ENCODE measurements around the gene GRM5.
"Not testable (repeated sequence)": the region's sequence is repeated elsewhere in the genome, so short reads cannot be mapped to it uniquely, and the experiment has no call there.

The GRM5 gene

DNA sequence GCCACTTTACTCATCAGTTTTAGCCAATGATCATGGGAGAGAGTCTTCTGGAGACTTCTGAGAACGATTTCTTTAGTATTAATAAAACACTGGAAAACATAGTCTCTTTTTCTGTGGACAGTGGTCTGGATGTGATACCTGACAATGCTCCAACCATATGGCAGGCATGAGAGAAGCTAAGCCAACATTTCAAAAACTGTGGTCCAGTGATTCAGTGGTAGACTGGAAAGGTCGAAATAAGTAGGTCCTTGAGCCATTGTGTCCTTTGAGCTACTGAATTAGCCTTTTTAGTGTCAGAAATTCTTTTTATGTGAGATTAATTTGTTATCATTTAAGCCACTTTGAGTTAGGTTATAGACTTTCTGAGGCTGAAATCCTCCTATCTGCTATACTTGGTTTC, 530.5 kb downstream of the GRM5 start:
- DNase-seq: no peak

DNA sequence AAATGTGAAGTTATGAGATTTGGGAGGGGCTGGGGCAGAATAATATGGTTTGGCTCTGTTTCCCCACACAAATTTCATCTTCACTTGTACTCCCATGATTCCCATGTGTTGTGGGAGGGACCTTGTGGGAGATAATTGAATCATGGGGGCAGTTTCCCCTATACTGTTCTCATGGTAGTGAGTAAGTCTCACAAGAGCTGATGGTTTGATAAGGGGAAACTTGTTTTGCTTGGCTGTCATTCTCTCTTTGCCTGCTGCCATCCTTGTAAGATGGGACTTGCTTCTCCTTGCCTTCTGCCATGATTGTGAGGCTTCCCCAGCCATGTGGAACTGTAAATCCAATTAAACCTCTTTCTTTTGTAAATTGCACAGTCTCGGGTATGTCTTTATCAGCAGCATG, 531.1 kb downstream of the GRM5 start:
- DNase-seq: not testable (repeated sequence)

DNA sequence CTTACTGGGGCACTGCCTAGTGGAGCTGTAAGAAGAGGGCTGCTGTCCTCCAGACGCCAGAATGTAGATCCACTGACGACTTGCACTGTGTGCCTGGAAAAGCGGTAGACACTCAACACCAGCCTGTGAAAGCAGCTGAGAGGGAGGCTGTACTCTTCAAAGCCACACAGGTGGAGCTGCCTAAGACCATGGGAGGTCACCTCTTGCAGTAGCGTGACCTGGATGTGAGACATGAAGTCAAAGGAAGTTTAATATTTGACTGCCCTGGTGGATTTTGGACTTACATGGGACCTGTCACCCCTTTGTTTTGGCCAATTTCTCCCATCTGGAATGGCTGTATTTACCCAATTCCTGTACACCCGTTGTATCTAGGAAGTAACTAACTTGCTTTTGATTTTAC, 531.6 kb downstream of the GRM5 start:
- no peak for DNase-seq

DNA sequence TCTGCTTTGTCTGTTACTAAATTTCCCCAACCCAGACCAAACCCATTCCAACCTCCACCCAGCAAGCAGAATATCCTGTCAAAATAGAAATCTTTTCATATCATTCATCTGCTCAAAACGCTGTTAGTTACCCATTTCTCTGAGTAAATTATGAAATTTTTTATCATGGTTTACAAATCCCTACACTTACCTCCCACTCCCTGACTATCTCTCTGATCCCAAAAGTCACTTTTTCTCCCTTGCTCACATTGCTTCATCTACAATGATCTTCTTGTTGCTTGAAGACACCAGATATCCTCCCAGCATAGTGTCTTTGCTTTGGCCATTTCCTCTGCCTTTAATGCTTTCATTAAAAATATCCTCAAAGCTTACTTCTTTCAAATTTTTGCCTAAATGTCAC, 532.8 kb downstream of the GRM5 start:
- no peak for DNase-seq

DNA sequence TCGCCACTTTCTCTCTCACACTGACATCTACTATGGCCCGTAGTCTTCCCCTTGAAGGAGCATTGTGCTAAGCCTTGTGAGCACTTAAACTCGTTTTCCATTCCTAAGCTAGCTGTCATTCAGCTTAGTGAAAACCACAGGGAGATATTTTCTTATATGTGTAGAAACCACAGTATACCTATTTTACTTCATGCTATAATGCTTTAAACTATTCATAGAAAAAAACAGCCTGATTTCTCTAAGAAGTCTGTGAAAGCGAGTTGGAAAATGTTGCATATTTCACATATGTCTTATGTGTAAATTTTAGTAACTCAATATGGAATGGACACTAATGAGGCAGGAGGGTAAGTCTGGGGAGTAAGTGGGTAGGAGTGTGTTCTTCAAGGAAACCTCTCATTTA, 534.0 kb downstream of the GRM5 start:
- DNase-seq: no peak

DNA sequence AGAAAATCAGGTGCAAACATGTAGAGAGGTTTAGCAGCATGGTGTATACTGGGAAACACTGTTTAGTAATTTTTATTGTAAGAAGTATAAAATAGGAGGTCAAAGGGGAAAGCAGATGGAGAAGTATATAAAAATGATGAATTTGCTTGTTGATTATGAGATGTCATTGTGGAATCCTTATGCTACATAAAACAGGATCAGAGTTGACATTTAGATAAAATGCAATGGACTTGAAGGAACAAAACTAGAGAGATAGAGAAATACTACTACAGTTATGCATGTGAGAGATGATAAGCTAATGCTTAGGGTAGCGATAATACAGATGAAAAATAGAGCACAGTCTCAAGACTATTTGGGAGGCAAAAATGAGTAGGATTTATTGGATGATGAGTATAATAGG, 536.4 kb downstream of the GRM5 start:
- DNase-seq: no peak

DNA sequence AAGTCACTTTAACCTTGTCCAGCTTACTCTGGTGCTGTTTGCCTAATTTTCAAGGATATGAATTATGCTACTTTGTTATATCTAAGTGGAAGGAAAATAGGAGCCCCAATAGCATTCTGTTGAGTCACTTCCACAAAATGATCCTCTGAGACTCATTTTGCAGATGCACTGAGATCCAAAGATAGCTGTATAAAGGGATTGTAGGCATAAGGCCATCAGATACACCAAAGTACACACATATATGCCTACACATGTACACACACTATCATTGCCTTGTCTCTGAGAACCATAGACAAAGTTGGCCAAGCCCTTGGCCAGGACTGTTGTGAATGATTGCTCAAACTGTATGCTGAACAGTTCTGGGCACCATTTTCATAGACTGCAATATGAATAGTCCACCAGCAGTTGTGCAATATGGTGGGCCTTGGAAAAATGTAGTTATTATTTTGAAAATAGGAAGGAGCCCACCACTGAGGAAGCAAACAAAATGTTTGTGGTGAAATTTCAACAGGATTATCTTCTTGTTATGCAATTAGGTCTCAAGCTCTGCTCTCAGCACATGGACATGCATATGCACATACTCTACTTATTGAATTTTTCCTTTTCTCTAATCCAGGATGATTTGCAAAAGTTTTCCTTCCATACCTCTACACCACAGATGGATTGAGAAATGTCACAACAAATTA, 542.3 kb downstream of the GRM5 start:
- DNase-seq: no peak

DNA sequence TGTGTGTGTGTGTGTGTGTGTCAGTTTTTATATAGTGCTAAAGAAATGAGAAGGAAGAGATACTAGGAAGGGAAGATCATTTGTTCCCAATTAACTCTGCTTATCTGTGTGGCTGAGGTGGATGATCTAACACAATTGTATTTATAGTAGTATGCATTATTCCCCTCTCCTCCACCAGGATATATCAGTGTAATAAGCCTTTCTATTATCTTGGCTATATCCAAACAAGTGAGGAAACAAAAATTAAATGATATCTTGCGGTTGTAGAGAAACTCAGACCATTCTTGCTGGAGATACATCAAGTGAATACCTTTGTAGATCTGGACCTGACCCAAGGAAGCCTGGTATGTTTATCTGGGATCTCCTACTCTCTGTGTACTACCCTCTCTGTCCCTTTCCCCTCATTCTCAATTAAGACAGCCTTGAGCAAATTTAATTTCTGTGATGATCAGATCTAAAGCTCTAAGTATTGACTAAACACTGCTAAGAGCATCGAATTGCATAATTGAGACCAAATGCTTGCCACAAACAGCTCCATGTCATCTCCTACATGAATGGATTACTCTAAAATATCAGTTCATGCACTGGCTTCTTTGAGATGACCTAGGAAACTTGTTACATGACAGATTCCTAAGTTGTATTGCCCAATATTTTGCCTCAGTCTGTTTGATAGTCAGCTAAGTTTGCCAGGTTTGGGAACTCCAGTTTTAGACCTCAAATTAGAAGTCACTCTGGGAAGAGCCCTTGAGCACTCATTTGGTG, 543.0 kb downstream of the GRM5 start:
- no peak for DNase-seq

DNA sequence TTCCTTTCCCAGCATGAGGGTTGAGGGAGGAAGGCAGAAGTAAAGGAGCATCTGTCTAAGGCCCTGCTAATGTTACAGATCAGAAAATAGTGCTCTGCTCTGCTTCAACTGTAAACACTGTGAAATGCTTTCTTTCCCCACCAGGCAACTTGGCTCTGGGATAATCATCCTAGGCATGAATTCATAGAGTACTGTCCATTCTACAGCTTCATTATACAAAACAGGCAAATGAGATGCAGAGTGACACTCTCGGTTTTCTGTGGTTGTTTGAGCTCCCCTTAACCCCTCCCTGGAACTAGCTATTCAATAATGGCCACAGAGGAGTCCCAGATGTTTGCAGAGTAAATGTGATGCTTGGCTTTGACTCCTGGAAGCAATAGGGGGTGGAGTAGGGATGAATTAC, 544.0 kb downstream of the GRM5 start:
- DNase-seq: no peak

DNA sequence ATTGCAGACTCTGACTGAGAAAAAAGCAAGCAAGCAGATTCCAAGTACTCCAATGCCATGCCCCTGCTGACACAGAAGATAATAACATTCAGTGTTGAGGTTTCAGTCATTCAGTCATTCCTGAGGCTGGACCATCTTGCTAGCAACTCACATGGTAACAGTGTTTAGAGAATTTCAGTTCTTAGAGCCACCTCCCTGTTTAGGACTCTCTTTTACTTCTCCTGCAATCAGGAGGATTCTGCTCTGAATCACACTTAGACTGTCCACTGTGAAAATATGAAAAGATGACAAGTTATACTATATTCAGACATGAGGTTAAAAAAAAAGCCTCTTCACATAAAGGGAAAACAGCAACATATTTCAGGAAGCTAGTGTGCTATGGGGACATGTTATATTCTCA, 544.4 kb downstream of the GRM5 start:
- DNase-seq: no peak

DNA sequence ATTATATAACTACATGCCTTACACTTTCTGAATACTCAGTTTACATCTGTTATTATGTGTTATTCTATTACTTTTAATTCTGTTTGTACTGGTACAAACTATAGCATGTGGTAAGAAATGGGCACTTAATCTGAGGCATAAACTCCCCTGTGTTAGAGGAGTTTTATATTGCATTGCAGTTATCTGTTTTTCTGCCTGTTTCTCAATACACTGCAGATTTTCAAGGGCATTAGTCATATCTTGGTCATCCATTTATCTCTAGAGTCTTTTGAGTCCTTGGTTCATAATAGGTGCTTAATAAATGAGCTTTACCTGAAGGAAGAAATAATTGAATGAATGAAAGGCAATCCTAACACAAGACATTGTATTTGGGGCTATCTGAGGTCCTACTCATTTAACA, 545.4 kb downstream of the GRM5 start:
- no peak for DNase-seq

DNA sequence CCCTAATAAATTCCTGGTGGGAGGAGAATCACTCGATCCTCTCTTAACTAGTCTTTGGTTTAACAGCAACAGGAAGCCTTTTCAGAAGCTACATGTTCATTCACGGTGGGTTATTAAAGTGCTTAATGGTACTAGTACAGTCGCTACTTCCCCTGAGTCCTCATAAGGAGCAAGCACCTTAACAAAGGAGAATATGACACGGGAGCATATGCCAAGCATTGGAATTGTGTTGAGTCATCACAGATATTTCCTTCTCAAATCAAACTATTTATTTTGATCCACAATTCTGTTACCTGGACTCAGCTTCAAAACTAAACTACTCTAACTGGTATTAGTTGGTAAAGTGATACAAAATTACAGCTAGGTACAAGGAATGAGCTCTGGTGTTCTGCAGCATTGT, 550.8 kb downstream of the GRM5 start:
- no peak for DNase-seq

DNA sequence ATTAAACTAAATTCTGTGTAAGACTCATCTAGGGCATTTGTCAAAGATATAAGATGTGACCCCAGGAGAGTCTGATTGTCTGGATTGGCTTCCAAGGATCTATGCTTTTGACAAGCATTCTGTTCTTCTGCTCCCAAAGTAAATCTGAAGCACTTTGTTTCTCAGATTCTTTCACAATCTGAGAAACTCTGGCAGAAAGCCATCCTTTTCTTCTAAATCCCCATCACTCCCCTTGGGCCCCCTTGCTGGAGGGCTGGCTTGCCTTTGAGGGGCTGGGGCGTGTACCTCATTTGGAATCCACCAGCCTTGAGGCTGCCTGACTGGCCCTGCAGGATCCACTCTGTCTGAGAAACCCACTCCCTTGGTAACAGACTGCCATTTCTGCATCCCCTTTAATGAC, 554.8 kb downstream of the GRM5 start:
- DNase-seq: no peak

DNA sequence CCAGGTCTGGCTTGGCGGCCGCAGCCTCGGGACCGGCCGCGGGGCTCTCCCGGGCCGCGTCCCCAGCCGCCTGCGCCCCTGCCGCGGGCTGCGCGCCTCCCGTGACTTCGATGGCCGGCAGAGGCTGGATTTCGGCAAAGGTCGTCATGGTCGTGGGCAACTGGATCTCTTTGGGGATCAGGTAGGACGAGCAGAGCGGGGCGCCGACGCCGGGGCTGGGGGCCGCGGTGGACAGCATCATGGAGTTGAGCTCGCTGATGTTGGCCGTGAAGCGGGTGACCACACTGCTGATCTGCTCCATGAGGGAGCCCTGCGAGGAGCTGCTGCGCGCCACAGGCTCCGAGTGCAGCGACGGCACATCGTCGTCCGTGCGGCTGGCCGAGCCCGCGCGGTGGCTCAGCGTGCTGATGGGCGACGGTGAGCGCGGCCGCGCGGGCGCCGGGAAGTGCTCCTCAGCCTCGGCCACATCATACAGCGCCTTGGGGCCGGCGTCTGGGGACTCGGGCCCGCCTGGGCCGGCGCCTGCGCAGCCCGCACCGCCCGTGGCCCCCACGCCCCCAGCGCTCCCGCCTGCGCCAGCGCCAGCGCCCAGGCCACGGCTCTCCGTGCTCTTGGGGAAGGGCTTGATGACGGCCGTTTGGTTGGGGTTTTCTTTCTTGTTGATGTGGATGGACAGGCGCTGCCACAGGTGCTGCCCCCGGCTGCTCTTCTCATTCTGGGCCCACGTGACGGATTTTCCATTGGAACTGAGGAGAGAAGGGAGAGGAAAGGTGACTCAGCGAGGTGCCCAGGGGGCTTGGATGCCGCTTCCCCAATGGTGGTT, 556.8 kb downstream of the GRM5 start:
- no peak for DNase-seq

DNA sequence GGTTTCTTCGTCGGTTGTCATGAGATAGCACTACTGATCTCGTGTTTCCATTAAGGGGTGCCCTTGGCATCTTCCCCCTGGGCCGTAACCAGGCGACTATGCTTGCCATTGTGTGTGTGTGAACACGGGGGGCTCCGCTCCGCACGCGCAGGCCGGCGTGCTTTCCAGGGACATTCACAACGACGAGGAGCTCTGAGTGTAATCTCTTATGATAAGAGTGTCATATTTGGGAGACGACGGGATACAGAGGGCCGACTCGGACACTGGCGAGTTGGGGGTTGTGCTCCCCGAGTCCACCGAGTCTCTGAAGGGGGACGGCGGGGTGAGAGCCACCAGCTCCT, 557.4 kb downstream of the GRM5 start:
- DNase-seq: no peak

DNA sequence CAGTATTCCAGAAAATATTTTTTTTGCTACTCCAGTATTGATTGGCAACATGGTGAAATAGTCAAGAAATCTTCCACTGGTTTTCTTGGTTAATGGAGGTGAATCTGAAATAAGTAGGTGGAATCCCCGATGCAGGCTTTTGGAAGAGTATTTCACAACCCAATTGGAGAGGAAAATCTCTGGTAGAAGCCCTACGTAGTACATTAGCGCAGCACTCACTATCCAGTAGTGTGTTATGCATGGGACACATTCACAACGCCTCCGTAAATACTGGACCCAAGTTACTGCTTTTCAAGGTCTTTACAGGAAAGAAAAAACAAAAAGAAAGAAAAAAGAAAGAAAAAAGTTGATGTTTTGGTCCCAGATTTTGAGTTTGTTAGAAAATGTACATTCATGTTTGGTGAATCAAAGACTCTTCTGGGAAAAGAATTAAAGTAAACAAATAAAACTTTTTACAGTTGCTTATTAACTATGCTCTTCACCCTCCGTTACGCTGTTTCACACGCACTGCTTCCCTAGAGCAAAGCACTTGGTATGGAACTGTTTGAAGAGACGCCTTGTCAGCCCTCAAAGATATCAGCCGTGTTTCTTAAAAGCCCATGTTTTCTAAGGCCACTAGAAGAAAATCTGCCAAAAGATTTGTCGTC, 557.9 kb downstream of the GRM5 start:
- no peak for DNase-seq

DNA sequence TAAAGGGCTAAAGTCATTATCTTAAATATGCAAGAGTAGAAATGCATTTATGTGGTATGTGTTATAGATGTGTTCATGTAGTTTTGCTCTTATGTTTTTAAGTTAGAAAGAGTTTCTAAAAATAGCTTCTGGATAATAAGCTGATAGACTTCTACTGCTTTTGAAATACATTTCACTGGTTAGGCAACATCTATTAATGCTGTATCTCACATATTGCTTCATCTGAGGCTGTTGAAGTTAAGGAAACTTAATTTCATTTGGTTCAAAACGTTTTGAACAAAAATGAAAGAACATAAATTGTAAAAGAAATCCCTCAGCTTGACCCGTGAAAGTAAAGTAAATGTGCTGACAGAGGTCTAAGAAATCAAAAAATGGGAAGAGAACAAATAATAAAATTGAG, 564.2 kb downstream of the GRM5 start:
- DNase-seq: no peak

DNA sequence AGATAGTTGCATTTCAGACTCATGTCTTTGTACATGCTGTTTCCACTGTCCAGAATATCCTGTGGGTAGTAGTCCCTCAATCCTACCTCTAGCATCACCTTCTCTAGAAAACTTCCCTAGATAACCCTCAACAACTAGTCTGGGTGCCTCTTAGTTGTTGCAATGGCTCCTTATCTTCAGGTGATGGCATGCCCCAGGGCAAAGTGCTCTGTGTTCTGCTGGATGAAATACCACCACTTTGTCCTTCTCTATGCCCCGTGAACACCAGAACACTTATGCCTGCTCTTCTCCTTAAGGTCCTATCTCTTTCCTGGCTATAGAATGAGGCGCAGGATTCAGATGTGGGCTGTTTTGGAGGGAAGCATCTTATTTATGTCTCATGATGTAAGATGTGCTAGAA, 569.9 kb downstream of the GRM5 start:
- no peak for DNase-seq

DNA sequence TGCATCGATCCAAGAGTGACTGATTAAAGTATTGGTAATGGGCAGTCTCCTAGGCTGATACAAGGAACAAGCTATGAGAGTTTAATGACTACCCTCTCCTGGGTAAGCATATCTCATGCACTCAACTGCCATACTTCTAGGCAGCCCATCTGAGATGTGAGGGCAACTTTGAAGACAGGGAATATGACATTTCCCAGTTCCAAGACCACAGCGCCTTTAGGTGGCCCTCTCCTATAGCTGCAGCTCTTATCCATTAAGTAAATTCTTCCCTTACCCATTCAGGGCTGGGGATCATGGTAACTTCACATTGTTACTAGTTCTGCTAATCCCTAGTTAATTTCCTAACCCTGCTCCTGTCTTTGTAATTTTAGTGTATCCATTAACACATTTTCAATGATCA, 570.9 kb downstream of the GRM5 start:
- DNase-seq: no peak

DNA sequence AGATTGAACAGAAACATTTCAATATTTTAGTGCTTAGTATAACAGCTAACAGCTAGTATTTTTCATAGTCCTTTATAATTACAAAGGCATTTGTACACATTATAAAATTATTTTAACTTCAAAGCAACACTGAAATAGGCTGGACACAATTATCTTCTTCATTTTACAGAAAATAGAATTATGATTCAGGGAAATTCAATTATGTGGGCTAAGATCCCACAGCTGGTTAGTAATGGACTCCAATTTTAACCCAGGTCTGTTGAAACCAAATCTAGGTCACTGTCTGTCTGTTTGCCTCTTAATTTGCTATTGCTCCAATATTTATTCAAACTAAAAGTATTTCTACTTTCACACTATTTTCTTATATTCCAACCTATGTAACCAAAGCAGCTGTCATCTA, 574.1 kb downstream of the GRM5 start:
- DNase-seq: no peak

DNA sequence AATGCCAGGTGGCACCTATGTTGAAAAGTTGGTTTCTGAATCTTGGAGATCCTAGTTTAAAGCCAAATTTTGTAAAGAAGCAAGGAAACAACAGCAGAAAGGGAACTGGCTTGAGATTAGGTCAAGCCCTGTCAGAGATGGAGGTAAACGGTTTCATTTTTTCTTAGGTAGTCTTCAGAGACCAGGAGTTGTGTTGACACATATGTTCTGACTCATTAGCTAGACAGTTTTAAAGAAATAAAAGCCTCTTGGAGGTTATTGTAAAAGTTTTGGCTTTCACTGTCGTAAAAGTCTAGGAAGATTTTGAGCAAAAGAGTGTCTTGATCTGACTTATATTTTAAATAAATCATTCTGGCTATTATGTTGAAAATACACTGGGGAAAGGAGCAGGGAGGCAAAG, 576.8 kb downstream of the GRM5 start:
- no peak for DNase-seq

DNA sequence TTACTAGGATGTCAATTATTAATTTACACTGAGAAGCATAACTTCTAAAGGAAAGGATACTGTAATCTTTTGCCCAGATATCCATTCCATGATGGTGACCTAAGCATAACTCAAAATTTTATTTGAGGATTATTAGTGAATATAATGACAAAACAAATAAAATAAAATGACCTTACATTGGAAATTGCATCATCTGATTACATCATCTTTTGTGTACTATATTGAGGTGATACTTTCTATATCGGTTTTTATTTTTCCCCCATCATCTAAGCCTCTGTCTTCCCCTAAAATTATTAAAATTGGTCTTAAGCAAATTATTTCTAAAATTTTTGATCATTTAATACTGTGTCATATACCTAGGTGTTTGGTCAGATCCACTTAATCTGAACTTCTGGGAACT, 578.1 kb downstream of the GRM5 start:
- DNase-seq: no peak

DNA sequence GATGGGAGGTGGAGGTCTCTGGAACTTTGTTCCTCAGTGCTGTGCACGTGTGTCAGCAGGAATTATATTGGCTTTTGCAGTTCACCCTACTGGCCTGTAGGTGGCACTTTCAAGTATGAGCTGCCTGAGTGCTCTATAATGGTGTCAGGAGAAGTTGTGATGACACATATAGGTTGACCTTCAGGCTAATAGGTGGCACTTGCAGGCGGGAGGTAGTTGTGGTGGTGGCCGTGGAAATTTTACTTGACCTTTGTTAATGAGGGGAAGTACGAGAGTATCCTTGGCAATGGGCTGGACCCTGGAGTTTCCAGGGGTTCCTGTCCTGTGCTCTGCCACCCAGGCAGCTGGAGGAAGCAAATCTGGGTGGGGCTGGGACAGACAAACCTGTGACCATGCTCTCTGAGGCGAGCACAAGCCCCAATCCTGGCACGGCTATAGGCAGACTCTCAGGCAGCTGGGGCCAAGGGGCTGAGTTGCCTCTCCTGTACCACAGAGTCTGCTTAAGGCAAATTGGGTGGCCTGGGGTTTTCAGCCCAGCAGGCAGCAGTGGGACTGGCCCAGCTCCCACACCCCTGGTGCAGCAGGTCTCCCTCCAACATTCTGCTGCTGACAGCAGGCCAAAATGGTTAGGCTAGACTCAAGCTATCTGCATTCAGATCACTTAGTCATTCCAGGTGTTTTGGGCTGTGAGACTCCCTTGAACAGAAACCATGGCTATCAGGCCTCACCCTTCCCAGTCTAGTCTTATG, 580.7 kb downstream of the GRM5 start:
- DNase-seq: no peak
